ENCODE measurements around the gene DYTN.

Gene DYTN

GRCh38 chr2:206616151-206616550 is 102.0 kb downstream of the DYTN start:
- no peak for DNase-seq (ENCODE audit: extremely low read depth in 1 of 2, low read depth in 1 of 2)

GRCh38 chr2:206615417-206616089 is 102.6 kb downstream of the DYTN start:
- DNase-seq (ENCODE audit: extremely low read depth in 1 of 2, low read depth in 1 of 2) = no peak

- DNase-seq (ENCODE audit: extremely low read depth in 1 of 2, low read depth in 1 of 2) = no peak
Observed at GRCh38 chr2:206614811-206615210, 103.4 kb downstream of the DYTN start.

- no peak for DNase-seq (ENCODE audit: extremely low read depth in 1 of 2, low read depth in 1 of 2)
Observed at GRCh38 chr2:206611736-206612135, 106.5 kb downstream of the DYTN start.

- no peak for DNase-seq (ENCODE audit: extremely low read depth in 1 of 2, low read depth in 1 of 2)
Observed at GRCh38 chr2:206611191-206611590, 107.0 kb downstream of the DYTN start.

- DNase-seq (ENCODE audit: extremely low read depth in 1 of 2, low read depth in 1 of 2) = no peak
Observed at GRCh38 chr2:206610451-206610850, 107.7 kb downstream of the DYTN start.

GRCh38 chr2:206603243-206603642 is 115.0 kb downstream of the DYTN start:
- no peak for DNase-seq (ENCODE audit: extremely low read depth in 1 of 2, low read depth in 1 of 2)
